PC-9 (cell line): ENCODE results near the gene MIER2. TPM values are rescaled to one million over a fixed set of nuclear protein-coding genes. Genes with fewer than 3 reads are reported as not detected.

Source experiments
- BruUV-seq: library from RNA; stranded (reverse); fragments of 400-500 nt; replicated peaks from 2 replicates; lab custom pipeline; 2021; lab: Mats Ljungman, UMichigan
- CTCF ChIA-PET: fragments of 300-600 bp; sonication (Branson Sonifier 250); formaldehyde crosslinking; loops from one replicate; lab custom pipeline; 2022; ENCODE audit warnings: antibody characterized with exemption; lab: Charles Lee
- POLR2A ChIA-PET: fragments of 300-600 bp; sonication (Branson Sonifier 250); formaldehyde crosslinking; loops from one replicate; lab custom pipeline; 2022; ENCODE audit warnings: antibody characterized with exemption; ENCODE audit not compliant: unreplicated experiment; lab: Charles Lee
- DNase-seq, 2 experiments: peaks; one replicate each; pipeline versions ENCODE4 v3.0.0 to v3.0.0-alpha.2; 2015 to 2022; ENCODE audit warnings: mixed read lengths in 1 of 2
- H2AFZ ChIP-seq: fragments of 200-600 bp; sonication (generic); 2 replicates; pipeline ENCODE4 v1.8.1; 2017; ENCODE audit warnings: antibody characterized with exemption
- H3F3A ChIP-seq: fragments of 200-600 bp; sonication (generic); 2 replicates; pipeline ENCODE4 v1.8.1; 2017; ENCODE audit warnings: antibody characterized with exemption, mild to moderate bottlenecking, low read depth; ENCODE audit not compliant: insufficient read depth
- H3K27ac ChIP-seq: fragments of 200-600 bp; sonication (generic); 2 replicates; pipeline ENCODE4 v1.6.1; 2016; ENCODE audit warnings: mixed run types
- H3K27me3 ChIP-seq: fragments of 200-600 bp; sonication (generic); 2 replicates; pipeline ENCODE4 v1.6.1; 2016; ENCODE audit warnings: low read depth, mixed run types; ENCODE audit not compliant: insufficient read depth
- H3K36me3 ChIP-seq: fragments of 200-600 bp; sonication (generic); 2 replicates; pipeline ENCODE4 v1.6.1; 2016; ENCODE audit warnings: low read depth, mixed run types
- H3K4me1 ChIP-seq: fragments of 200-600 bp; sonication (generic); replicated peaks from 2 replicates; pipeline ENCODE4 v1.6.1; 2016; ENCODE audit warnings: mixed run types; ENCODE audit not compliant: insufficient read depth
- H3K4me2 ChIP-seq: fragments of 200-600 bp; sonication (generic); 2 replicates; pipeline ENCODE4 v1.6.1; 2017; ENCODE audit warnings: mixed run types
- H3K4me3 ChIP-seq: fragments of 200-600 bp; sonication (generic); 2 replicates; pipeline ENCODE4 v1.6.1; 2016; ENCODE audit warnings: mixed run types
- H3K79me2 ChIP-seq: fragments of 200-600 bp; sonication (generic); 2 replicates; pipeline ENCODE4 v1.6.1; 2017; ENCODE audit warnings: low read depth, mixed run types
- H3K9me2 ChIP-seq: fragments of 200-600 bp; sonication (generic); 2 replicates; pipeline ENCODE4 v1.8.1; 2017; ENCODE audit warnings: mild to moderate bottlenecking; ENCODE audit not compliant: insufficient read depth
- H3K9me3 ChIP-seq: fragments of 200-600 bp; sonication (generic); 2 replicates; pipeline ENCODE4 v1.8.1; 2016; ENCODE audit warnings: low read depth; ENCODE audit not compliant: insufficient read depth
- H4K20me1 ChIP-seq: fragments of 200-600 bp; sonication (generic); 2 replicates; pipeline ENCODE4 v1.8.1; 2017; ENCODE audit not compliant: insufficient read depth
- EZH2 ChIP-seq: fragments of 200-600 bp; sonication (generic); IDR thresholded peaks from 2 replicates; pipeline ENCODE4 v1.8.0; 2017; ENCODE audit warnings: antibody characterized with exemption, low read depth
- intact Hi-C: fragments of 100-400 bp; cut with micrococcal nuclease; formaldehyde crosslinking; loops from one replicate; pipeline ENCODE4 v1.10.0; 2022; ENCODE audit not compliant: unreplicated experiment
- total RNA-seq: library from RNA; stranded (reverse); gene quantifications from 2 replicates; pipeline ENCODE4 v1.2.3, GENCODE V29; 2021
- TF ChIP-seq, protein P1 (sequence below): fragments of 200-600 bp; sonication (generic); conservative IDR thresholded peaks from 2 replicates; pipeline ENCODE4 v1.6.1; 2017; ENCODE audit warnings: mixed run types, antibody characterized with exemption, mild to moderate bottlenecking, moderate library complexity

Gene MIER2
- total RNA-seq, 1 experiment from 2014 or later: 25.2 TPM

DNA sequence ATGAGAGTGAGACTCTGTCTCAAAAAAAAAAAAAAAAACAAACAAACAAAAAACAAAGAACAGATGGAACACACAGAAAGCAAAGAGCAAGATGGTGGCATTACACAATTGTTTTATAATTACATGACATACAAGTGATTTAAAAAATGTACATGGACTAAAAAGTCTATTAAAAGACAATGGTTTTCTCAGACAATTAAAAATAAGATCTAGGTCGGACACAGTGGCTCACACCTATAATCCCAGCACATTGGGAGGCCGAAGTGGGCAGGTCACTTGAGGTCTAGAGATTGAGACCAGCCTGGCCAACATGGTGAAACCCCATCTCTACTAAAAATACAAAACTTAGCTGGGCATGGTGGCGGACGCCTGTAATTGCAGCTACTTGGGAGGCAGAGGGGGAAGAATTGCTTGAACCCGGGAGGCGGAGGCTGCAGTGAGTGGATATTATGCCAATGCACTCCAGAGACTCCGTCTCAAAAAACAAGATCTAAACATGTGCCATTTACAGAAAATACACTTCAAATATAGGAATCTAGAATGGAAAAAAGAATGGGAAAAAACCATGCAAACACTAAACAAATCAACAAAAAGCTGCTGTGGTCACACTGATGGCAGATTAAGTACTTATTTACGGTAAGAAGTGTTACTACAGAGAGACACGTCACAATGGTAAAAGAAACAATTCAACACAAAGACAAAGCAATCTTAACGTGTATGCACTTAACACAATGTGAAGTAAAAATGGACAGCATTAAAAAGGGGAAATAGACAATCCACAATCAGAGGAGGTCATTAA, 26.7 kb downstream of the MIER2 start:
- no peaks in the 10 kb centered on the region for H3K27me3 ChIP-seq
- H3K4me3 ChIP-seq: no peak overlapping the region
- no peaks in the 10 kb centered on the region; the same call in 1 of the 2 replicates for H3K36me3 ChIP-seq
- TF ChIP-seq, protein P1, sequence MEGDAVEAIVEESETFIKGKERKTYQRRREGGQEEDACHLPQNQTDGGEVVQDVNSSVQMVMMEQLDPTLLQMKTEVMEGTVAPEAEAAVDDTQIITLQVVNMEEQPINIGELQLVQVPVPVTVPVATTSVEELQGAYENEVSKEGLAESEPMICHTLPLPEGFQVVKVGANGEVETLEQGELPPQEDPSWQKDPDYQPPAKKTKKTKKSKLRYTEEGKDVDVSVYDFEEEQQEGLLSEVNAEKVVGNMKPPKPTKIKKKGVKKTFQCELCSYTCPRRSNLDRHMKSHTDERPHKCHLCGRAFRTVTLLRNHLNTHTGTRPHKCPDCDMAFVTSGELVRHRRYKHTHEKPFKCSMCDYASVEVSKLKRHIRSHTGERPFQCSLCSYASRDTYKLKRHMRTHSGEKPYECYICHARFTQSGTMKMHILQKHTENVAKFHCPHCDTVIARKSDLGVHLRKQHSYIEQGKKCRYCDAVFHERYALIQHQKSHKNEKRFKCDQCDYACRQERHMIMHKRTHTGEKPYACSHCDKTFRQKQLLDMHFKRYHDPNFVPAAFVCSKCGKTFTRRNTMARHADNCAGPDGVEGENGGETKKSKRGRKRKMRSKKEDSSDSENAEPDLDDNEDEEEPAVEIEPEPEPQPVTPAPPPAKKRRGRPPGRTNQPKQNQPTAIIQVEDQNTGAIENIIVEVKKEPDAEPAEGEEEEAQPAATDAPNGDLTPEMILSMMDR: no peak
- no peak for TF ChIP-seq EZH2
- no peaks in the 10 kb centered on the region for H3K9me3 ChIP-seq
- H3K4me1 ChIP-seq: no peaks in the 10 kb centered on the region
- no peak overlapping the region for H3K4me2 ChIP-seq
- H3K79me2 ChIP-seq: no peaks in the 10 kb centered on the region
- no peaks in the 10 kb centered on the region for H3K9me2 ChIP-seq
- no peaks in the 10 kb centered on the region for H3F3A ChIP-seq
- BruUV-seq: no TSS peak
- no peak for DNase-seq
- peaks cover 4% of the 10 kb centered on the region for H4K20me1 ChIP-seq
- ChIA-PET POLR2A (interaction anchor here (0.5 kb wide), 1 partner anchor 37 kb away, joined by 4 read pairs; no protein-coding TSS in a partner anchor), CTCF (no interaction called here)
- no peak overlapping the region for H3K27ac ChIP-seq
- H2AFZ ChIP-seq: no peak overlapping the region
- intact Hi-C loops: no loop called here

DNA sequence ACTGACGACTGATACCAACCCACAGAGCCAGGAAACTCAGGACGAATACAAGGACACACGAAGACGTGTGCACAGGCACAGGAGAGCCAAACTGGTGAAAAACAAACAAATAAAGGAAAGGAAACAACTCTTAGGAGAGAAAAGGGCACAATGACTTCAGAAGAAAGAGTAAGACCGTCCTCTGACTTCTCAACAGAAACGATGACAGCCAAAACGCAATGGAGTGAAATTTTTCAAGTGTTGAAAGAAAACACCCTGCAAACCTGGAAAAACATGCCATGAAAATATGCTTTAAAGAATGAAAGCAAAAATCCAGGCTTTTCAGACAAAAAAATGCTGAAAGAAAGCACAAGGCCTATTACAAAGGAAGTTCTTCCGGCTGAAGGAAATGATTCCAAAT, 28.8 kb downstream of the MIER2 start:
- Histone ChIP-seq H4K20me1 (peaks cover 4% of the 10 kb centered on the region), H3F3A (no peaks in the 10 kb centered on the region), H3K9me2 (no peaks in the 10 kb centered on the region), H3K79me2 (no peaks in the 10 kb centered on the region), H3K9me3 (no peaks in the 10 kb centered on the region), H3K27me3 (no peaks in the 10 kb centered on the region), H3K4me1 (no peaks in the 10 kb centered on the region), H2AFZ (no peak overlapping the region), H3K27ac (no peak overlapping the region), H3K4me2 (no peak overlapping the region), H3K36me3 (no peaks in the 10 kb centered on the region; the same call in 1 of the 2 replicates), H3K4me3 (no peak overlapping the region)
- intact Hi-C loops: no loop called here
- POLR2A ChIA-PET: no interaction called here
- CTCF ChIA-PET: no interaction called here
- BruUV-seq: no TSS peak
- DNase-seq: no peak
- TF ChIP-seq EZH2: no peak
- TF ChIP-seq, protein P1: no peak

DNA sequence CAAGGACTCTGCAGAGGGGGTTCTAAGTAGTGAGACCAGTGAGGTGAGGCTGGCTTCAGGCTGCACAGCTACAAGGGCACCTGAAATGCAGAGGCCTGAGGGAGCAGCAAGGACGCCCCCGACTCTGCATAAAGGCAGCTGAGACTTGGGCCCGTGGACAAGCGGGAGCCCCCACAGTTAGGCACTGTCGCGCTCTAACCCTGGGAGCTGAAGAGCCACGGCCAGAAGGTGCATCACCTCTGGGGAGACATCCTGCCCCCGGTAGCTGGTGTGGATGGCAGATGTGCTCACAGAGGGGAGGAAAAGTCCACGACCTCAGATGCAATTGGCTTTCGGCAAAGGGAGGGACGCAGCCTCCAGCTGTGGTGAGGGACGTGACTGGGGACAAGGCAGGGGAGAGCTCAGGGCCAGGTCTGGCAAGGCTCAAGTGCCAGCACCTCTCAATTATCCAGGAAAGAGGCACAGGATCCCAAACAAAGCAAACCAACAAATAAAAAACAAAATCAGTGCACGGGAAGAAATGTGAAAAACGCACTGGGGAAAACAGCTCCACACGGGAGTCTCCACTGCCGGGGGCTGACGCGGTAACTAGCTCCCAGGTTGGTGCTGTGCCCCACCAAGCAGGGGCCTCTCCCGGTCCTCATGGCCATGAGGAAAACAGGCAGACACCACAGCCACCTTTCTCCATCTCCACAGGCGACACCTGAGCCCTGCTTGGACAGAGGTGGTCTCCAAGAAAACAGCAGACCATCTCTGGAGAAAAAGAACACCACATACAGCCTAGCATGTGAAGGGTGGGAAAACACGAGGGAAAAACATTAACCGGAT, 30.4 kb downstream of the MIER2 start:
- TF ChIP-seq, protein P1: no peak
- no peak for TF ChIP-seq EZH2
- BruUV-seq: no TSS peak
- Histone ChIP-seq H3K27ac (no peak overlapping the region), H2AFZ (no peak overlapping the region), H3K36me3 (no peaks in the 10 kb centered on the region; the same call in 1 of the 2 replicates), H3K4me2 (no peak overlapping the region), H4K20me1 (peaks cover 4% of the 10 kb centered on the region), H3F3A (no peaks in the 10 kb centered on the region), H3K27me3 (no peaks in the 10 kb centered on the region), H3K4me3 (no peak overlapping the region), H3K9me3 (no peaks in the 10 kb centered on the region), H3K4me1 (no peaks in the 10 kb centered on the region), H3K9me2 (no peaks in the 10 kb centered on the region), H3K79me2 (no peaks in the 10 kb centered on the region)
- no peak for DNase-seq
- POLR2A ChIA-PET: no interaction called here
- intact Hi-C loops: no loop called here
- CTCF ChIA-PET: no interaction called here
